Fibroblast of peridontal ligament (primary cell): ENCODE measurements around the gene CHRNE.
A peak's percentile ranks its signal among the peaks of the same experiment; 100 is the strongest.
"Not testable (repeated sequence)": the region's sequence is repeated elsewhere in the genome, so short reads cannot be mapped to it uniquely, and the experiment has no call there.

Experiments
- DNase-seq: peaks from one replicate; pipeline ENCODE4 v3.0.0-alpha.2; 2010; ENCODE audit errors: extremely low read depth

The CHRNE gene

DNA sequence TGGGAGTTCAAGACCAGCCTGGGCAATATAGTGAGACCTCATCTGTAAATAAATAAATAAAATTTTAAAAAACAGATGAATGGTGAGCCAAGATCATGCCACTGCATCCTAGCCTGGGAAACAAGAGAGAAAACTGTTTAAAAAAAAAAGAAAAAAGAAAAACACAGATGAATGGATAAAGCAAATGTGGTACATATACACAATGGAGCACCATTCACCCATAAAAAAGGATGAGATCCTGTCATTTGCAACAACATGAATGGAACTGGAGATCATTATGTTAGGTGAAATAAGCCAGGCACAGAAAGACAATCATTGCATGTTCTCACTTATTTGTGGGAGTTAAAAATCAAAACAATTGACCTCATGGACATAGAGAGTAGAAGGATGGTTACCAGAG, 3.7 kb upstream of the CHRNE start:
- not testable (repeated sequence) for DNase-seq

DNA sequence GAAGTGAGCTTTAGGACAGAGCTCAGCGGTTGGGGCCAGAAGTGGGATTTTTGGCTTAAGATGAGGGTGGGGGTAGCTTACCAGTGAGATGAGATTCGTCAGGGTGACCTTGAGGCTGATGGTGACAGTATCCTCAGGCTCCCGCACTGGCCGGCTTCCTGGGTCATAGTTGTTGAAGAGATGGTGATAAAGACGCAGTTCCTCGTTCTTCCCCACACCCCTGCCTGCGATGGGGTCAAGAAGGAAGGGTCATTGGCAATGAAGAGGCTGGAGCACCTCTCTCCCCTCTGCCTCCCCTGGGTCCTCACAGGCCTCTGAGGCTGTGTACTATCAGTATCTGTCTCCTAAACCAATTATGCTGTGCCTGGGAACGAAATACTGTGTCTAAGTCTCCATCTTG, 358 bp downstream of the CHRNE start:
- no peak for DNase-seq

DNA sequence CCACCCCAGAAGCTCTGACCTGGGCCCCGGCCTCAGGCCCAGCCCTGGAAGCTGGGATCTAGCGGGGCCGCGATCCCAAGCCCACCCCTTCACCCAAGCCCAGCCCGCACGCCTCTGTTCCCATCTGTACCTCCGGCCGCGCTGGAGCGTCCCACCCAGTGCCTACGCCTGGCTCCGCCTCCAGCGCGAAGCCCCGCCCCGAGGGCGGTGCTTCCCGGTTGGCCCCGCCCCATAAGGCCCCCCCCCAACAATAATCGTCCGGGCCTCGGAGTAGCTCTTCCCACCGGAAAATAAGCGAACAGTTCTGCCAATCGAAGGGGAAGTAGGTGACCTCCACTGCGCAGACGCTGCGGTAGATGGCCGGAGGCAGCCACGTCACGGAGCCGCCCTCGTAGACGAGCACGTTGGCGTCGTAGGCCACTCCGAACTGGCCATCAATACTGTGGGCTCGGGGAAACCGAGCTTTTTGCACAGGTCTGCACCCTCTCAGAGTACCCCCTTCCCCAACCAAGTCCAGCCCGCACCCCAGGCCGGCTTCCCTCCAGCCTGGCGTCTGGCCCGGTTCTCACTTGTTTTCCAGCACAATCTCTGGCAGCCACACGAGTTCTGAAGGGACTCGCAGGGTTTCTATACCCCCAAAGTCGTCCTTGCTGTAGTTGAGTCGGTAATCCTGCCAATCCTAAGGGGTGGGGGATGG, 1.1 kb downstream of the CHRNE start:
- DNase-seq, result no peak

DNA sequence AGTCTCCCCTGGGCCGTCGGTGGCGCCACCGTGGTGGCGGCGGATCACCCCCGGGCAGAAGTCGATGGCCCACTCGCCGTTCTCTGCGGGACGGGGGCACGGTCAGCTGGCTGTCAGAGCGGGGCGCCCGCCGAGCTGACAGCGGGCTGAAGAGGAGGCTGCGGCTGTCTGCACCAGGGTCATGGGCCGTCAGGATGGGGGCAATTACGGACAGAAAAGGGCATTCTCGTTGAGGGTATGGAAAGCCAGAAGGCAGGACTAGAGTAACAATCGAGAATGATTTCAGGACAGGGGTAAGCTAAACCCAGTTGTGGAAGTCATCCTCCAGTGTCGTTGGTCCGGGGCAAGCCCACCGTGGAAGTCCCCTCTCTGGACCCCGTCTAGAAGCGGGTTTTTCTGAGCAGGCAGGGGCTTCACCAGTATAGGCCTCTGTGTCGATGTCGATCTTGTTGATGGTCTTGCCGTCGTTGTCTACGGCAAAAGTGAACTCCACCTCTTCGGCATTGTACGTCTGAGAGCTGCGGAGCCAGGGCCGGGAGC, 1.7 kb downstream of the CHRNE start:
- no peak for DNase-seq

DNA sequence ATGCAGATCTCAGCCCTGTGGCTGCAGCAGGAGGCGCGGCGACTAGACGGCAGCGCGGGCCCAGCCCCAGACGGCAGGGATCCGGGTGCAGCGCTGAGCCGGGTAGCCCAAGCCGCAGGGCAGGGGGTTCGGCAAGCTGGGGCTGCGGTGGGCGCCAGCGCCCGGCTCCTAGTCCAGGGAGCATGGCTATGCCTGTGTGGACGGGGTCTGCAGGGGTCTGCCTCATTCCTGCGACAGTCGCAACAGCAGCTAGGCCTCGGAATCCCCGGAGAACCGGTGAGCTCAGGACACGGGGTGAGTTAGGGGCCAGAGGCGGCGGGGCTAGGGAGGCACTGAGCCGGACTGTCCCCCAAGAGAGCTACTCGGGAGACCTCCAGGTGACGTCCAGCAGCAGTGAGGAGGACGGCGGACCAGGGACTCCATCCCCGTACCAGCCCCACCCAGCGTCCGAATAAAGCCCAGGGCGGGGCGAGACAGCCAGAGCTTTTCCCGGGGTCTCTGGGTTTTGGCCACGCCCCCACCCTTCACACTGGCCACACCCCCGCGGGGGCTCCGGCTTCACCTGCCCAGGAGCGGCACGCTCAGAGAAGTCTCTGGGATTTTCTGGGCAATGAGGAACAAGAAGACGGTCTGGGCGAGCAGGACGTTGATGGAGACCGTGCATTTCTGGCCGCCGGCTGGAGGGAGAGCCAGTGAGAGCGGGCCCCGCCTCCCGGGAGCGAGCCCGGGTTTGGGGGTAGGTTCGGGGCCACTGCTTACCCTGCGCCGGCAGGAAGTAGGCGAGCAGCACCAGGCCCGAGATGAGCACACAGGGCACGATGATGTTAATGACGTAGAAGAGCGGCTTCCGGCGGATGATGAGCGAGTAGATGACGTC, 2.4 kb downstream of the CHRNE start:
- no peak for DNase-seq

DNA sequence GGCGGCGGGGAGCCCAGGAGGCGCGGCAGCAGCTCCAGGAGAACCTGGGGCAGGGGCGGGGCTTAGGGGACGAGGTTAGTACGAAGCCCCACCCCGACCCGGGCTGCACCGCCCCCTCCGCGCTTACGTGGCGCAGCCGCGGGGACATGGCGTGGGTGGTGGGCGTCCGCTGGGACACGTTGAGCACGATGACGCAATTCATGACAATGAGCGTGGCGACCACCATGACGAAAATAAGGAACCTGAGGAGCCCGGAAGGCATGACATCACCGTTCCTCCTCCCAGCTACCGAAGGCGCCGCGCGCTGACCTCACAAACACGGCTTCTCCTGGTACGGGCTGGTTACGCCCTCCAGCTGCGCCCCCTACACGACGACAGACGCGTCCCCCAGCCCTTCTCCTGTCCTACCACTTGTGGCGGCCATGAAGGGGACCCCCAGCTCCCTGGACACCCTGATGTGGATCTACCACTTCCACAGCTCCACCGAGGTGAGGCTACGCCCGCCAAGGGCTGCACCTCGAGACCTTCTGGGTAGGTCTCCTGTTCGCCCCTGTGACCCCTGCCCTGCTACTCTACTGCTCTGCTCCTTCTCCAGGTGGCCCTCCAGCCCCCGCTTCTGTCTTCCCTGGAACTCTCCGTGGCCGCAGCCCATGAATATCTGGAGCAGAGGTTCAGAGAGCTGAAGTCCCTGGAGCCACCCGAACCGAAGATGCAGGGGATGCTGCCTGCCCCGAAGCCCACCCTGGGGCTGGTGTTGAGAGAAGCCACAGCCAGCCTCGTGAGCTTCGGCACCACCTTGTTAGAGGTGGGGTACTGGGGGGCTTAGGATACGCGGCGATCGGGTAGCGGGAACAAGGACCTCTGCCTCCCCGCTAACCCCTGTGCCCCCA, 3.3 kb downstream of the CHRNE start, which contains the start of gene C17orf107:
TSS of gene C17orf107 (plus strand) at position 196 of the 890 bp plus-strand sequence. CDS start at position 423, 227 bp downstream.
- peak; percentile 74 for DNase-seq

DNA sequence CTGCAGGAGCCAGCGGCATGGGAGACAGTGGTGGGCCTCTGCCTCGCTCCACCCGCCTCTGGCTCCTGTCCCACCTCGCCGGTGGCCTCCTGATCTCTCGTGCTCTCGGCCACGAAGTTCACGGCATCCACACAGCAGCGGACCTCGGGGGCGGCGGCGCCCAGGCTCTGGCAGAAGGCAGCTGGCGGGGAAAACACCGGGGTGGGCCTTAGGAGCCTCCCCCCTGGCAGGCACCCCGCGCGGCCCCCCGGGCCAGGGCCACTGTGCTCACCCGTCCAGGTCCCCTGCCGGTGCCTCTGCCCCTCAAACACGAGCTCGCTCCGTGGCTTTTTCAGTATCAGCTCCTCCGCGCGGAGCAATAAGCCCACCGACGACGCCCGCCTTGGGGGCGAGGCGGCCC, 4.0 kb downstream of the CHRNE start:
- no peak for DNase-seq

DNA sequence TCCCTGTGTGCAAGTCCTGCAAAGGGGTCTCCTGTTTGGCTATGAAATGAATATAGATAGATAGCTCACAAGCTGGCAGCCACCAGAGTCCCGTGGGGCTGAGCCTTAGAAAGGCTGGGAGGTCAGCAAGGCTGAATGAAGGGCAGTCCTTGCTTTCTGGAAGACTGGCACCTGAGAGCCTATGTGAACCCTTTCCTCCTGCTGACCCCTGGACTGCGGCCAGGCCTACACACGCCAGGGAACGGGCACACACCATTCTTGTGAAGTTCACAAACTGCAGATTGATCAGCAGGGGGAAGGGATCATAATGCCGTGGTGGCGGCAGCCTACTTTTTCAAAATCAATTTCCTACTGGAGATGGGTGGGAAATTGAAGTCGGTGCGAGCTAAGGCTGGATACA, 4.5 kb downstream of the CHRNE start:
- no peak for DNase-seq

DNA sequence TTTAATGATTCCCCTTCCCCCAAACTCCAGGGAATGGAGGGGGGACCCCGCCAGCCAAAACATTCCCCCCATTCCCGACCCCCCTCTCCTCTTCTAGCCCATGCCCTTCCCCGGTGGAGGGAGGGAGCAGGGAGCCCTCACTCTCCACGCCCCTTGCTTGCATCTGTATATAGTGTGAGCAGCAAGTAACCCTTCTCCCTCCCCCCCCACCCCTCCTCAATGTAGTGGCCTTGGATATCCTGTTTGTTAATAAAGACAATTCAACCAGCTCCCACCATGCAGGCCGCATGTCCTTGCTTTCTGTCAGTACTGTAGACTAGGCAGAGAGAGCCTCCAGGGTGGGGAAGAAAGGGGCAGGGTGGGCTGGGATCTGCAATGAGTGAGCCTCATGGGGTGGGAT, 5.1 kb downstream of the CHRNE start:
- DNase-seq, result no peak

DNA sequence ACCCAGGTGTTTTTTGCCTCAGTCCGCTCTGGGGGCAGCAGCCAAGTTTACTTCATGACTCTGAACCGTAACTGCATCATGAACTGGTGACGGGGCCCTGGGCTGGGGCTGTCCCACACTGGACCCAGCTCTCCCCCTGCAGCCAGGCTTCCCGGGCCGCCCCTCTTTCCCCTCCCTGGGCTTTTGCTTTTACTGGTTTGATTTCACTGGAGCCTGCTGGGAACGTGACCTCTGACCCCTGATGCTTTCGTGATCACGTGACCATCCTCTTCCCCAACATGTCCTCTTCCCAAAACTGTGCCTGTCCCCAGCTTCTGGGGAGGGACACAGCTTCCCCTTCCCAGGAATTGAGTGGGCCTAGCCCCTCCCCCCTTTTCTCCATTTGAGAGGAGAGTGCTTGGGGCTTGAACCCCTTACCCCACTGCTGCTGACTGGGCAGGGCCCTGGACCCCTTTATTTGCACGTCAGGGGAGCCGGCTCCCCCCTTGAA, 5.7 kb downstream of the CHRNE start:
- no peak for DNase-seq

DNA sequence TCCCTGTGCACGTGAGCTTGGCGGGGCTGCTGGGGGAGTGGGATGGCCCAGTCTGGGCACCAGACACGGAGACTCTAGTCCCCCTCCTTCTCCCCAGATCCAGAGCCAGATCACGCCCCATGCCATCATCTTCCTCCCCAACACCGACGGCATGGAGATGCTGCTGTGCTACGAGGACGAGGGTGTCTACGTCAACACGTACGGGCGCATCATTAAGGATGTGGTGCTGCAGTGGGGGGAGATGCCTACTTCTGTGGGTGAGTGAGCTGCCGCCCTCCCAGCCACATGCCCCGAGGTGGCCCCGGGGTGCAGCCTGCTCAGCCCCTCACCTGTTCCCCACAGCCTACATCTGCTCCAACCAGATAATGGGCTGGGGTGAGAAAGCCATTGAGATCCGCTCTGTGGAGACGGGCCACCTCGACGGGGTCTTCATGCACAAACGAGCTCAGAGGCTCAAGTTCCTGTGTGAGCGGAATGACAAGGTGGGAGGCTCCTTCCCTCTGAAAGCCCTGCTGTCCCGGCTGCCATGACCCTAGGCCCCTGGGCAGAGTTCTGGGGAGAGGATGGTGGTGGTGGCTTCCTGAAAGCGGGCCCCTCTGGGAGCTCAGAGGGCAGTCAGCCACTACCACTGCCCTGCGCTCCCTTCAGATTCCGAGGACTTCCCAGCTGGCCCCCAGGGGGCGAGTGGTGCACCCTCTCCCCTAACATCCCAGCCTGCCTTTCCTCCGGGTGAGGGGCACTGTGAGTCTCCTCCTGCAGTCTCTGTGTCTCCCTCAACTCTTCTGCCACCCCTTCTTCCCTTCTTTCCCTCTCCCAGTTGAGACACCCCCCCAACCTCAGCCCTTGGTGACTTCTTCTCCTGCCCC, 6.3 kb downstream of the CHRNE start:
- DNase-seq, result no peak

DNA sequence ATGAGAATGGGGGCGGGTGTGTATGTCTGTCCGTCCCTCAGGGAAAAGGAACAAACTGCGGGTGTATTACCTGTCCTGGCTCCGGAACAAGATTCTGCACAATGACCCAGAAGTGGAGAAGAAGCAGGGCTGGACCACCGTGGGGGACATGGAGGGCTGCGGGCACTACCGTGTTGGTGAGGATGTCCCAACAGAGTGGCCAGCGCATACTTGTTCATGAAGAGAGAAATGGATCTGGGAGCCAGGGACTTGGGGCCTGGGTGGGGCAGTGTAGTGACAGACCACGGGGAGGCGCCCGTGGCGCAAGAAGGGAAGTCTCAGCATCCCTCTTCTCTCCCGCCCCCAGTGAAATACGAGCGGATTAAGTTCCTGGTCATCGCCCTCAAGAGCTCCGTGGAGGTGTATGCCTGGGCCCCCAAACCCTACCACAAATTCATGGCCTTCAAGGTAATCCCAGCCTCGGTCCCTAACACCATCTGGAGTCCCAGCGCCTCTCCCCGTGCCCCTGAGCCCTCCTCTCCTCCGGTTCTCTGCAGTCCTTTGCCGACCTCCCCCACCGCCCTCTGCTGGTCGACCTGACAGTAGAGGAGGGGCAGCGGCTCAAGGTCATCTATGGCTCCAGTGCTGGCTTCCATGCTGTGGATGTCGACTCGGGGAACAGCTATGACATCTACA, 7.1 kb downstream of the CHRNE start:
- DNase-seq, result no peak

DNA sequence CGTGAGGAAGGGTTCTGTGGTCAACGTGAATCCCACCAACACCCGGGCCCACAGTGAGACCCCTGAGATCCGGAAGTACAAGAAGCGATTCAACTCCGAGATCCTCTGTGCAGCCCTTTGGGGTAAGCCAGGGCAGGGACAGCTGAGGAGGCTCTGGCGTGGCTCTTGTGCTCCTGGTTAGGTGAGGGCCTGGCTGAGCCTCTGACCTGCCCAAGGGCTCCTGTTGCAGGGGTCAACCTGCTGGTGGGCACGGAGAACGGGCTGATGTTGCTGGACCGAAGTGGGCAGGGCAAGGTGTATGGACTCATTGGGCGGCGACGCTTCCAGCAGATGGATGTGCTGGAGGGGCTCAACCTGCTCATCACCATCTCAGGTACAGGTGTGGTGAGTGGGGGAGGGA, 7.8 kb downstream of the CHRNE start:
- no peak for DNase-seq

DNA sequence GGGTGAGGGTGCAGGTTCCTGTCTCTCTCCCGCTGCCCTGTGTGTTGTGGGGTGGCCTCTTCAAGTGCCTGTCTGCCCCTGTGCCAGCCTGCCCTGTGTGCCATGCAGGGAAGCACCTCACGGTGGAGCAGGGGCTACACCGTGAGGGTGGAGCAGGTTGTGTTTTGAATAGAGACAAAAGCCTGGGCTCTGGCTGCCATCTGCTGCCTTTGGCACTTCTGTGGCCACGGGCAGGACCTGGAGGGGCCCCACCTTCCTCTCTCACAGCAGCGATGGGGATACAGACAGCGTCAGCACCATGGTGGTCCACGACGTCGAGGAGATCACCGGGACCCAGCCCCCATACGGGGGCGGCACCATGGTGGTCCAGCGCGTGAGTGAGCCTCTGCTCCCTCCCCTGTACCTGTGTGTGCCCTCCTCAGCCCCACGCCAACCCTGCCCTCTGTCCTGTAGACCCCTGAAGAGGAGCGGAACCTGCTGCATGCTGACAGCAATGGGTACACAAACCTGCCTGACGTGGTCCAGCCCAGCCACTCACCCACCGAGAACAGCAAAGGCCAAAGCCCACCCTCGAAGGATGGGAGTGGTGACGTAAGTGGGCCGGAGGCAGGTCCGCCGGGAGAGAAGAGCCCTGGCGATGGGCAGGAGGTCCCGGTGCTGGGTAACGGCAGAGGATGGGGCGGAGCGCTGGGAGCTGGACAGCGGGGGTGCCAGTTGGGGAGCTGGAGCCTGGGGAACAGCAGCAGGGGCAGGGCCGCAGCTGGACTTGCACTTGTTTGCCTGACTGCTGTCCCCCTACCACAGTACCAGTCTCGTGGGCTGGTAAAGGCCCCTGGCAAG, 9.0 kb downstream of the CHRNE start:
- no peak for DNase-seq

DNA sequence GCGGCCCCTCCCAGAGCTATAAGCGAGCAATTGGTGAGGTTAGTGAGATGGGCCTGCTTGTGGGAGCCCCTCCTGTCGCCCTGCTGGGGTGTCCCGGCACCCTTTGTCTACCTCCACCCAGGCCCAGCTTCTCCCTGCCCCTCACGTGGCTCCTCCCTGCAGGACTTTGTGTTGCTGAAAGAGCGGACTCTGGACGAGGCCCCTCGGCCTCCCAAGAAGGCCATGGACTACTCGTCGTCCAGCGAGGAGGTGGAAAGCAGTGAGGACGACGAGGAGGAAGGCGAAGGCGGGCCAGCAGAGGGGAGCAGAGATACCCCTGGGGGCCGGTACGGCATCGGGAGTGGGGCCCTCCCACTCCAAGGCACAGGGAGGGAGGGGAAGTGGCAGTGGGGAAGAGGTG, 9.6 kb downstream of the CHRNE start:
- DNase-seq, result no peak

DNA sequence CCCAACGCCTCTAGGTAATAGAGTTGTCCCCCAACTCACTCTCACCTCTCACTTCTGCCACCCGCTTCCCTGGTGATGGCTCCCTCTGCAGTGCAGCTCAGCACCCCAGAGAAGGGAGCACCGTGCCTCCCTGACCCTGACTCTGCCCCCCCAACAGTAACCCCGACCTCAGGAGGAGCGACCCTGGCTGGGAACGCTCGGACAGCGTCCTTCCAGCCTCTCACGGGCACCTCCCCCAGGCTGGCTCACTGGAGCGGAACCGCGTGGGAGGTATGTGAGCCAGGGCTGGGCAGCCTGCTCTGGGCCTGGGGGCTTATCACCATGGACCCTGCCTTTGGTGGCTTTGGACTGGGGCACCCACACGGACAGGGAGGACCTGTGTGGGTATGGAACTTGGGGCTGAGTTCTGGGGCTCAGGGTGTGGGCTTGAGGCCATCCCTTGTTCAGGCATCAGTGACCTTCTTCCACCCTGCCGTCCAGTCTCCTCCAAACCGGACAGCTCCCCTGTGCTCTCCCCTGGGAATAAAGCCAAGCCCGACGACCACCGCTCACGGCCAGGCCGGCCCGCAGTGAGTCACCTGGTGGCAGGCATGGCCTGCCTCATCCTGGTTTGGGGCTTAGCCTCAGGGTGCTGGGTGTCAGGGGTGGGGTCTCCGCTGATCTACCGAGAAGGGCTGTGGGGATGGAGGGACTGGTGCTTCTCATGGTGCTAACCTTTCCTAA, 10.2 kb downstream of the CHRNE start:
- DNase-seq, result no peak

DNA sequence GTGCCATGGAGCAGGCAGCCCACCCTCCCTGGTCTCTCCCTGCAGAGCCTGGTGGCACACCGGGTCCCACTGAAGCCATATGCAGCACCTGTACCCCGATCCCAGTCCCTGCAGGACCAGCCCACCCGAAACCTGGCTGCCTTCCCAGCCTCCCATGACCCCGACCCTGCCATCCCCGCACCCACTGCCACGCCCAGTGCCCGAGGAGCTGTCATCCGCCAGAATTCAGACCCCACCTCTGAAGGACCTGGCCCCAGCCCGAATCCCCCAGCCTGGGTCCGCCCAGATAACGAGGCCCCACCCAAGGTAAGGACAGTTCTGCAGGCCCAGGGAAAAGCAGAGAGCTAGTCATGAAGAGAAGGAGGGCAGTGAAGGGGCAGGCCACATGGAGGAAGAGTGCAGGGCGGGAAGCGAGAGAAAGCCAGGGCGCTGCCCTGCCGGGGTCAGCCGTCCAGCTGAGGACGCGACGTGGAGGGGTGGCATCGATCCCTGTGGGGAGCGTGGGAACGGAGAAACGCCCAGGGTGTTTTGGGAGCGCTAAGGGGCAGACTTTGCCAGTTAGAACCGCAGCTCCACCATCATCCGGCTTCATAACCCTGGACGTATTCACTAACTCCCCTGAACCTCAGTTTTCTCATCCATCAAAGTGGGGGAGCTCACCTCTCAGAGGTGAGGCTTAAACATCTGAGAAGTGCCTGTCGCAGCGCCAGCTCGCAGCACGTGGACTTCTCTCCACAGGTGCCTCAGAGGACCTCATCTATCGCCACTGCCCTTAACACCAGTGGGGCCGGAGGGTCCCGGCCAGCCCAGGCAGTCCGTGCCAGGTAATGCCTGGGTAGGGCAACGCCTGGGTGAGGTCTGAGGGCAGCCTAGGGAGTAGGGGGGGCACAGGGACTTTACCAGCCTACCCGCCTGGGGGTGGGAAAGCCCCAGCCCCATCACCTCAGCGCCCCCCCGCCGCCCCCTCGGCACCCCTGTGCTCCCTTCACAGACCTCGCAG, 11.2 kb downstream of the CHRNE start:
- no peak for DNase-seq
